GM19328 (cell line): ENCODE results near the gene PBOV1.

Source experiments
- ATAC-seq: cut with Tn5 transposase; IDR thresholded peaks from one replicate; pipeline ENCODE4 v1.9.1; 2021; ENCODE audit warnings: mild to moderate bottlenecking, moderate library complexity; ENCODE audit not compliant: unreplicated experiment

Gene PBOV1

GRCh38 chr6:138218449-138218848, at the start of gene PBOV1:
Gene PBOV1 (minus strand): TSS chr6:138218491. CDS start chr6:138218395, 96 bp downstream.
- no peak for ATAC-seq

GRCh38 chr6:138266095-138266494, 47.8 kb upstream of the PBOV1 start:
- no peak for ATAC-seq

- no peak for ATAC-seq
Observed at GRCh38 chr6:138264372-138264880, 46.1 kb upstream of the PBOV1 start.

- no peak for ATAC-seq
Observed at GRCh38 chr6:138263963-138264362, 45.7 kb upstream of the PBOV1 start.

- ATAC-seq = no peak
Observed at GRCh38 chr6:138261116-138261780, 43.0 kb upstream of the PBOV1 start.

GRCh38 chr6:138258991-138259390, 40.7 kb upstream of the PBOV1 start:
- ATAC-seq = no peak

- ATAC-seq = no peak
Observed at GRCh38 chr6:138258197-138258596, 39.9 kb upstream of the PBOV1 start.

- ATAC-seq = no peak
Observed at GRCh38 chr6:138257638-138258040, 39.3 kb upstream of the PBOV1 start.

- no peak for ATAC-seq
Observed at GRCh38 chr6:138255443-138255842, 37.2 kb upstream of the PBOV1 start.

GRCh38 chr6:138253731-138254130, 35.4 kb upstream of the PBOV1 start:
- ATAC-seq = no peak

GRCh38 chr6:138250513-138251247, 32.4 kb upstream of the PBOV1 start:
- ATAC-seq = no peak

GRCh38 chr6:138250053-138250452, 31.8 kb upstream of the PBOV1 start:
- no peak for ATAC-seq

GRCh38 chr6:138248878-138249277, 30.6 kb upstream of the PBOV1 start:
- no peak for ATAC-seq

- no peak for ATAC-seq
Observed at GRCh38 chr6:138248011-138248410, 29.7 kb upstream of the PBOV1 start.

GRCh38 chr6:138246650-138247440, 28.6 kb upstream of the PBOV1 start:
- ATAC-seq = no peak

GRCh38 chr6:138245751-138246150, 27.5 kb upstream of the PBOV1 start:
- ATAC-seq = no peak

- no peak for ATAC-seq
Observed at GRCh38 chr6:138242987-138243592, 24.8 kb upstream of the PBOV1 start.

- ATAC-seq = no peak
Observed at GRCh38 chr6:138241934-138242333, 23.6 kb upstream of the PBOV1 start.

GRCh38 chr6:138241381-138241780, 23.1 kb upstream of the PBOV1 start:
- no peak for ATAC-seq

- ATAC-seq = no peak
Observed at GRCh38 chr6:138240476-138241245, 22.4 kb upstream of the PBOV1 start.
